HCT116 (cell line): ENCODE results near the gene C15orf39. TPM values are rescaled to one million over a fixed set of nuclear protein-coding genes. Genes with fewer than 3 reads are reported as not detected.

ENCODE experiments used
- ATAC-seq: fragments of 200-7000 bp; cut with Tn5 transposase; 2 replicates; pipeline ENCODE4 v1.9.1; 2020; ENCODE audit warnings: mild to moderate bottlenecking, moderate library complexity
- BruUV-seq: library from RNA; stranded (reverse); fragments of 400-500 nt; replicated peaks from 2 replicates; lab custom pipeline; 2021; lab: Mats Ljungman, UMichigan
- CTCF ChIA-PET: fragments of 300-600 bp; sonication (Branson Sonifier 250); formaldehyde crosslinking; loops from one replicate; lab custom pipeline; 2021; ENCODE audit warnings: antibody characterized with exemption; lab: Charles Lee
- POLR2A ChIA-PET: fragments of 300-600, 350-600 bp; sonication (Branson Sonifier 250); formaldehyde crosslinking; loops from one replicate; lab custom pipeline; 2021; ENCODE audit warnings: antibody characterized with exemption; lab: Charles Lee
- RAD21 ChIA-PET, 2 experiments: fragments of 300-600 bp; sonication (Branson Sonifier 250); formaldehyde crosslinking; loops; one replicate each; lab custom pipeline; 2023; ENCODE audit warnings: low total read pairs in 2 of 2; ENCODE audit not compliant: uncharacterized antibody in 2 of 2, unreplicated experiment in 2 of 2, low non-redundant PET in 1 of 2; lab: Charles Lee
- DNase-seq: peaks from one replicate; pipeline ENCODE4 v3.0.0-alpha.2; 2010; ENCODE audit warnings: low read depth, low spot score
- H2AFZ ChIP-seq: fragments of 200-600 bp; shearing (Covaris generic), sonication (generic); 2 replicates; pipeline ENCODE4 v1.6.1; 2017; ENCODE audit warnings: low read depth, mixed run types, mixed read lengths, antibody characterized with exemption, low read length; ENCODE audit not compliant: poor library complexity, severe bottlenecking
- H3K27ac ChIP-seq: 2 replicates; pipeline ENCODE4 v1.5.1; 2012; ENCODE audit warnings: low read depth, low read length
- H3K27me3 ChIP-seq: fragments of 200-600 bp; sonication (generic); 2 replicates; pipeline ENCODE4 v1.6.1; 2016; ENCODE audit warnings: mixed run types, low read length, mixed read lengths; ENCODE audit not compliant: insufficient read depth
- H3K36me3 ChIP-seq, 2 experiments: fragments of 200-500 bp in 1 of 2; fragments of 200-600 bp in 1 of 2; sonication (Bioruptor generic) in 1 of 2; sonication (generic) in 1 of 2; 2 replicates each; pipeline versions ENCODE4 v1.5.1 to v1.6.1; 2014 to 2016; ENCODE audit warnings: low read length in 2 of 2, inconsistent platforms in 1 of 2, mixed read lengths in 1 of 2, mixed run types in 1 of 2; ENCODE audit not compliant: insufficient read depth in 2 of 2, control insufficient read depth in 1 of 2
- H3K4me1 ChIP-seq, 2 experiments: fragments of 200-600 bp in 1 of 2; sonication (generic) in 1 of 2; 2 replicates each; pipeline versions ENCODE4 v1.5.1 to v1.6.1; 2012 to 2017; ENCODE audit warnings: low read length in 2 of 2, inconsistent platforms in 1 of 2, mild to moderate bottlenecking in 1 of 2, mixed read lengths in 1 of 2, mixed run types in 1 of 2, moderate library complexity in 1 of 2; ENCODE audit not compliant: insufficient read depth in 2 of 2, control insufficient read depth in 1 of 2
- H3K4me2 ChIP-seq: fragments of 200-600 bp; sonication (generic); 2 replicates; pipeline ENCODE4 v1.6.1; 2017; ENCODE audit warnings: mixed run types, low read length, mixed read lengths
- H3K4me3 ChIP-seq, 2 experiments: fragments of 200-600 bp in 1 of 2; sonication (generic) in 1 of 2; replicated peaks in 1 of 2; 2 replicates each; pipeline ENCODE4 v1.5.1; 2011 to 2016; ENCODE audit warnings: low read length in 2 of 2, control low read depth in 1 of 2, low read depth in 1 of 2, mild to moderate bottlenecking in 1 of 2, mixed read lengths in 1 of 2, mixed run types in 1 of 2
- H3K79me2 ChIP-seq: fragments of 200-600 bp; sonication (generic); 2 replicates; pipeline ENCODE4 v1.6.1; 2017; ENCODE audit warnings: mild to moderate bottlenecking, mixed run types, low read length, moderate library complexity, mixed read lengths; ENCODE audit not compliant: insufficient read depth
- H3K9ac ChIP-seq: fragments of 200-600 bp; sonication (generic); 2 replicates; pipeline ENCODE4 v1.6.1; 2016; ENCODE audit warnings: low read length, mixed read lengths
- H3K9me2 ChIP-seq: fragments of 200-600 bp; sonication (generic), shearing (Covaris generic); 2 replicates; pipeline ENCODE4 v1.6.1; 2017; ENCODE audit warnings: mixed run types, mild to moderate bottlenecking, moderate library complexity; ENCODE audit not compliant: insufficient read depth
- H3K9me3 ChIP-seq, 2 experiments: fragments of 200-500 bp in 1 of 2; fragments of 200-600 bp in 1 of 2; sonication (Bioruptor generic) in 1 of 2; sonication (generic) in 1 of 2; 2 replicates each; pipeline ENCODE4 v1.6.1; 2014 to 2017; ENCODE audit warnings: low read length in 2 of 2, mixed read lengths in 2 of 2, inconsistent platforms in 1 of 2, low read depth in 1 of 2, mild to moderate bottlenecking in 1 of 2, mixed run types in 1 of 2, moderate library complexity in 1 of 2; ENCODE audit not compliant: control insufficient read depth in 1 of 2, insufficient read depth in 1 of 2
- H4K20me1 ChIP-seq: fragments of 200-600 bp; sonication (generic), shearing (Covaris generic); 2 replicates; pipeline ENCODE4 v1.6.1; 2017; ENCODE audit warnings: mixed run types, mild to moderate bottlenecking, moderate library complexity; ENCODE audit not compliant: insufficient read depth
- CEBPB ChIP-seq: IDR thresholded peaks from 2 replicates; pipeline ENCODE4 v1.6.1; 2012; ENCODE audit warnings: low read depth
- CTCF ChIP-seq, 3 experiments: fragments of 200-600 bp in 1 of 3; sonication (generic) in 1 of 3; IDR thresholded peaks in 2 of 3; conservative IDR thresholded peaks in 1 of 3; 2 replicates each; pipeline ENCODE4 v1.5.1; 2012 to 2017; ENCODE audit warnings: low read depth in 2 of 3, low read length in 2 of 3, antibody characterized with exemption in 1 of 3, borderline replicate concordance in 1 of 3, control low read depth in 1 of 3, mild to moderate bottlenecking in 1 of 3, mixed read lengths in 1 of 3, mixed run types in 1 of 3, moderate library complexity in 1 of 3; ENCODE audit not compliant: insufficient read depth in 1 of 3
- EGR1 ChIP-seq: IDR thresholded peaks from 2 replicates; pipeline ENCODE4 v1.6.1; 2012; ENCODE audit warnings: low read depth
- EZH2 ChIP-seq: fragments of 200-600 bp; sonication (generic); IDR thresholded peaks from 2 replicates; pipeline ENCODE4 v1.6.1; 2017; ENCODE audit warnings: antibody characterized with exemption, mixed run types
- EZH2phosphoT487 ChIP-seq: fragments of 200-600 bp; IDR thresholded peaks from 2 replicates; pipeline ENCODE4 v1.6.1; 2018; ENCODE audit warnings: antibody characterized with exemption, borderline replicate concordance
- FOSL1 ChIP-seq: IDR thresholded peaks from 2 replicates; pipeline ENCODE4 v1.6.1; 2012; ENCODE audit warnings: low read depth
- JUND ChIP-seq: IDR thresholded peaks from 2 replicates; pipeline ENCODE4 v1.6.1; 2012
- MAX ChIP-seq: IDR thresholded peaks from 2 replicates; pipeline ENCODE4 v1.6.1; 2012
- POLR2A ChIP-seq: IDR thresholded peaks from 2 replicates; pipeline ENCODE4 v1.7.0; 2011; ENCODE audit warnings: borderline replicate concordance; ENCODE audit not compliant: insufficient read depth, insufficient read length; ENCODE audit errors: extremely low read depth
- POLR2AphosphoS5 ChIP-seq: IDR thresholded peaks from 2 replicates; pipeline ENCODE4 v1.6.1; 2011; ENCODE audit warnings: mild to moderate bottlenecking, low read depth, low read length, moderate library complexity
- RAD21 ChIP-seq: IDR thresholded peaks from 2 replicates; pipeline ENCODE4 v1.6.1; 2012; ENCODE audit warnings: low read depth, mild to moderate bottlenecking
- REST ChIP-seq: IDR thresholded peaks from 2 replicates; pipeline ENCODE4 v1.6.1; 2012; ENCODE audit warnings: low read depth
- SP1 ChIP-seq: IDR thresholded peaks from 2 replicates; pipeline ENCODE4 v1.6.1; 2012; ENCODE audit warnings: low read depth
- SRF ChIP-seq: IDR thresholded peaks from 2 replicates; pipeline ENCODE4 v1.6.1; 2012; ENCODE audit warnings: low read depth
- ZBTB33 ChIP-seq: IDR thresholded peaks from 2 replicates; pipeline ENCODE4 v1.6.1; 2011; ENCODE audit warnings: mild to moderate bottlenecking, low read length, moderate library complexity; ENCODE audit not compliant: insufficient replicate concordance; ENCODE audit errors: extremely low read depth
- ZNF274 ChIP-seq: fragments of 200-500 bp; sonication (Bioruptor generic); IDR thresholded peaks from 2 replicates; pipeline ENCODE4 v1.6.1; 2014; ENCODE audit warnings: mild to moderate bottlenecking, low read depth, low read length, inconsistent platforms
- intact Hi-C: fragments of 100-400 bp; cut with micrococcal nuclease; formaldehyde crosslinking; loops from 2 replicates; pipeline ENCODE4 v1.10.0; 2022
- total RNA-seq: library from RNA; stranded (reverse); gene quantifications from one replicate; pipeline ENCODE4 v1.2.1, GENCODE V29; 2021; ENCODE audit not compliant: unreplicated experiment

Gene C15orf39
- total RNA-seq, 1 experiment from 2014 or later, result 29.3 TPM

- BruUV-seq, result no TSS peak
- Histone ChIP-seq H3K79me2 (no peaks in the 10 kb centered on the region), H3K9me2 (no peaks in the 10 kb centered on the region), H3K27me3 (no peaks in the 10 kb centered on the region), H4K20me1 (no peaks in the 10 kb centered on the region), H3K27ac (no peak overlapping the region), H3K4me2 (no peak overlapping the region), H3K9me3 (peaks cover 3 to 6% of the 10 kb centered on the region in 2 experiments; a peak in 2 of 4 replicates), H3K4me3 (no peak overlapping the region), H2AFZ (no peak overlapping the region), H3K36me3 (no peaks in the 10 kb centered on the region), H3K4me1 (peaks cover 0 to 1% of the 10 kb centered on the region in 2 experiments; a peak in 1 of 4 replicates), H3K9ac (no peak overlapping the region)
- ChIA-PET CTCF (no interaction called here), POLR2A (no interaction called here), RAD21 (no interaction called here)
- ATAC-seq, result no peak
- TF ChIP-seq ZNF274 (no peak), ZBTB33 (no peak), EZH2 (no peak), EZH2phosphoT487 (no peak), FOSL1 (no peak), SRF (no peak), CTCF (IDR thresholded peaks at IDR 0.05 in 2 of 3, conservative IDR thresholded peaks at IDR 0.05 in 1 of 3; ENCODE audit: borderline replicate concordance in 1 of 3, insufficient read depth in 1 of 3, low read depth in 2 of 3, low read length in 2 of 3) (no peak), MAX (no peak), RAD21 (no peak), REST (no peak), POLR2A (no peak), EGR1 (no peak), CEBPB (no peak), JUND (no peak), SP1 (no peak), POLR2AphosphoS5 (no peak)
- intact Hi-C loops, result no loop called here
- DNase-seq, result no peak
Measured at GRCh38 chr15:75193272-75193671, 8.4 kb upstream of the C15orf39 start.
